HG03575 (cell line): Measurements from ENCODE around the gene LRIG1.

Source experiments
- ATAC-seq: cut with Tn5 transposase; IDR thresholded peaks from one replicate; pipeline ENCODE4 v1.9.1; 2021; ENCODE audit not compliant: unreplicated experiment, insufficient number of reproducible peaks, low FRiP score; ENCODE audit errors: extremely low read depth

Gene LRIG1

DNA sequence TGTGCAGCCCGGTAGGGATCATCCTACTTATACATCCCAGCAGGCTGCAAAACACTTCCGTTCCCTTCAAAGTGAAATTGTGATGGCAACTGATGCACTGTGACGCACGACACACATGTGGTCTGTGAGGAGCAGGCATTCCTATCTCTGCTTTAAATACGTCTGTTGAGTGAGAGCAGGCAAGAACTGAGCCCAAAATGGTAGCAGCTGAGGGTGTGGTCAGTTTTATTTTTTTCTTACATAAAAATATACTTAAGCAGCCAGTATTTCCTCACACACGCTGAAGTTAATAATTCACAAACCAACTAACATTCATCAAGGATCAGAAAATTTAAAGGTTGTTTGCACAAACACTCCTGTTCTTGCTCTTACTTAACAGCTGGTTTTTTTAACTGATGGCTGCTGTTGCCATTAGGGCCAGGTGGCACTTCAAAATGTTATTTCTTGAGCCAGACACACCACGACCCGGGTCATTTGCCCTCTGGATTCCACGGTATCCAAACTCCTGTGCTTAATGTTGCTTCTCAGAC is 23.9 kb downstream of the LRIG1 start:
- no peak for ATAC-seq

DNA sequence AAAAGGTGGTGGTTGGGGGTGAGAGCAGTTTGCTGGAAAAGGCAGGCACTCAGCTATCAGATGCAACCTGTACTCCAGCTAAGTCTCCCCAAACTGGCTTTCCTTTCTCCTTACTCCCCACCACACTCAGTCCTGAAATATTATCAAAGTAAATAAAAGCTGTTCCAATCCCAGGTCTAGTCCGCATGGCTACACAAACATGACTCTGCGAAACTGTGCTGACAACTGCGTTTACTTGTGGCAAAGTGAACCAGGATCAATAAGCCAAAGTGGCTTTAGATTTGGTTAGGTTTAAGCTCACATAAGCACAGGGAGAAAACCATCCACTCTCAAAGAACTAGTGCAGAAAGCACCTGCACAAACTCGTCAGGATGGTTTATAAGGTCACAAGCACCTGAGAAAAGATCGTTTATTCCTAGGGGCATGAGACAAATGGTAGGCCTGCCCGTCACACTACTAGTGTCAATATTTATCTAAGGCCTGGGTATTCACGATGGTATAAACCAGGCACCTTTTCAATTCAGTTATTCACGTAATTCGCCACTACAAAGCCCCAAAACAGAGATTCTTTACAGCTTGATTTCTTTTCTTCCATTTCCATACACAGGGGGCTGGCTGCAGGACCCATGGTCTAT is 25.3 kb downstream of the LRIG1 start:
- no peak for ATAC-seq

DNA sequence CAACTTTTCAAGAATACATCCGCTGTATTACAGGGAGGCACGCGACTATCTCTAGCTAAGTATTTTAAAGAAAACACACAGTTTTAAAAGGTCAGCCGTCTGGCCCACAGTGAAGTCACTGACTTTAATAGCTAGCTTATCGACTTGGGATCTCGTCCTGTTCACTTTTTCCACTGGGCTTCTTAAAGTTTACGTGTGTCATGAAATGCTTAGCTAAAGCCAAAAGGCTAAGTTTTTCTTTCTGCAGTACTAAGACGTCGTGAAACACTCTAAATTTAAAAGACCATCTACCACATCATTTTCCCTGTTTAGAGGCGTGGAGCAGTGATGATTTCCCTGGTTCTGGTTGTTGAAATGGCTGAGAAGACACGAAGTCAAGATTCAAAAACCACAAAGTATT is 27.1 kb downstream of the LRIG1 start:
- no peak for ATAC-seq

DNA sequence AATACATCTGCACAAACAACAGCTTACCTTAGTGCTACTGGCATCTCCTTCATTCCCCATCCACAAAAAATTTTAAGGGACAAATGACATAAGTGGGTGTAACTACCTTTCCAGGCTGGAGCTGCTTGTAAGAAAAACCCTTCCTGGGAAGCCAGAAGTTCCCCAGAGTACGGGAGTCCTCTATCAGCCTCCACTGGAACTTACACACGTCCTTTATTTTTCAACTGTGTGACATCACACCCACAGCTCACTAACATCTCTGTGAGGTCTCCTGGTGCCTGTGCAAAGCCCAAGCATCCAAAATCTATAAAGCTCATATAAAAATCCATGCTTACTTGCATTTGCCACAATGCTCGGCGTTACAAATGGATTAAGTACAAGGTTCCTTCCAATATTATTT is 27.6 kb downstream of the LRIG1 start:
- no peak for ATAC-seq

DNA sequence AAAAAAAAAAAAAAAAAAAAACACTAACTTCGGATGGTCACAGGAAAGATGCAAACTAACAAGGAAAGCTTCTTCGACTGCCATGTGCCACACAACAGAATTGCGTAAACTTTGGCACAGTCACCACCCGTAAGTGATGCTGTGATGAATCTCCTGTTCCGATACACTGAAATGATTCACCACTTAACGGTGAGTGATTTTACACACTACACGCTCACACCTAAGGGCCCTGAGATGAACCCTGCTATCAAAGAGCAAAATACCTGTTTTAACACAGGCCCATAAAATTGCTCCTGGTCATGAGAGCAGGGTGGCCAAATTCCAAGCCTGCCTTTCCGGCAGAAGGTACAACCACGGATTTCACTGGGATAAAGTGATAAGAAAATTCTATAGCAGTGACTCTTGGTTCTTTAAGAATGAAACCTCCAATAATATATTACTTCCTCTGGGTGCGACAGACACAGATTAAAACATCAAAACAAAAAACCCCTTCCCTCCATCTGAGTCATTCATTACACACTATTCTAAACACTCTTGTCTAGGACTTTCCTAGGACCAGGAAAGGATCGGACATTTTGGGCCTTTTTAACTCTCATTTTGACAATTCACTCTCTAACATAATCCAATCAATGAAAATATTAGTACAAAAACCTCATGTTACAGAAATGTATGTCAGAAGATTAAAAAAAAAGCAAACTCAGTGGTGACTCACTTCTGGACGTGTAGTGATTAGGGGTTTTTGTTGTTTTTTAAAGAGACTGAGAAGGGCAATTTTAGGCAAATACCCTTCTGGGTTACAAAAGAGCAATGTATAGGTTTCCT is 28.3 kb downstream of the LRIG1 start:
- peak; percentile 34 for ATAC-seq

DNA sequence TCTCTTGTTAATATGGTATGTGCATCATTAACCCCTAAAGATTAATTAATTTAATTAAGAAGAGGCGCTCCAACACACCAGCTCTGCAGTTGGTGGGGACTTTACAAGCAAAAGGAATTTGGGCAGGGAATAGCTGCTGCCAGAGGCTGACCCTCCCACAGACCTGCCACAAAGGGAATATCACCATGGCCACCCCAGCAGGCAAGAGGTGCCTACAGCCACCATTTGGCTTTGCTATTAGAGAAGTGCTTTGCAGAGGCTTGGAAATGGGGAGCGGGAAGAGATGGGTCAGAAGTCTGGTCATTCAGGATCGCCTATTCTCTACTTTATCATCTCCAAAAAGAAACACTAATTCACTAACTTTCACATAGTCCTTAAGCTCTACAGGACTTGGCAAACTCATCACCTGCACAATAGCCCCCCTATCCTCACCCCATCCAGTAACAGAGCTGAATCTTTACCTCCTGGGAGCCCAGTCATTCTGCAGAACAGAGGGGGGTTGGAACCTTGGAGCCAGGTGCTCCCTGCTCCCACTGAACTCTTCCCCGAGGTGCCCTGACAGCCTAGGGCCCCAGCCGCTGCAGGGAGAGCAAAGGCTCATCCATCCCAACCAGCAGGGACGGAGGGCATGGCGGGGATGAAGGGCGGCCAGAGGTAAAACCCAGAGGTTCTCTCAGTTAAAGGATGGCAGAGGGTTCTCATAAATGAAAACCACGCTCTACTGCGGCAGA is 29.7 kb downstream of the LRIG1 start:
- no peak for ATAC-seq

DNA sequence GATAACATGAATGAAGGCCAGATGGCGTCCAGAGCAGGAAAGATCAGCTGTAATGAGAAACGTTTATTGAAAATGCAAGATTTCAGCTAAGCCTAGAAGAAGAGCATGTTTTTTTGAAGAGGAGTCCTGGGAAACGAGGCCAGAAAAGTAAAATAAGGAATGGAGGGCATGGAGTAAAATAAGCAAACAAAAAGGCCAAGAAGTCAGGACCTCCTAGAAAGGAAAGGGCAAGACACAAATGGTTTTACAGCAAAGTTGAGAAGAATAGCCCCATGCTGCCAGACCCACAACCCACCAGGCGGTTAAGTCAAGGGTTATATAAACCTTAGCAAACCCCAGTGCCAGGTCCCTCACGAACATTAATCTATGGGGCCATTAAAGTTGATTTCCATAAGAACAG is 30.5 kb downstream of the LRIG1 start:
- ATAC-seq = no peak

DNA sequence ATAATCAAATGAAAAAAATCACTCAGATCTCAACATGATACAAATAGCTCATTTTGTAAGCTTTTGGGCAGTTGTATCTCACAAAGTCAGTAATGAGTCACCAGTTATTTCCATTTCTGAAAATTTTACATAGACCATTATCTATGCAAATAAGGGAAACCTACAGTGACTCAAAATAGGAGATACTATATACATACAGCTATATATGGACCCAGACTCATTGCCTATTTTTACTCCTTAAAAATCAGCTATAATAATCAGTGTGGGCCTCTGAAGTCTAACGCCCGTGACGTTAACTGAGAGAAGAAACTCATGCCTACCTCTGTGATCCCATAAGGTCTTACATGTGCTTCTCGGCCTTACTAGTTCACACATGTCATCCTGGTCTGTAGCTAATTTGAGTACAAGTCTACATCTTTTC is 31.6 kb downstream of the LRIG1 start:
- ATAC-seq = peak; percentile 64

DNA sequence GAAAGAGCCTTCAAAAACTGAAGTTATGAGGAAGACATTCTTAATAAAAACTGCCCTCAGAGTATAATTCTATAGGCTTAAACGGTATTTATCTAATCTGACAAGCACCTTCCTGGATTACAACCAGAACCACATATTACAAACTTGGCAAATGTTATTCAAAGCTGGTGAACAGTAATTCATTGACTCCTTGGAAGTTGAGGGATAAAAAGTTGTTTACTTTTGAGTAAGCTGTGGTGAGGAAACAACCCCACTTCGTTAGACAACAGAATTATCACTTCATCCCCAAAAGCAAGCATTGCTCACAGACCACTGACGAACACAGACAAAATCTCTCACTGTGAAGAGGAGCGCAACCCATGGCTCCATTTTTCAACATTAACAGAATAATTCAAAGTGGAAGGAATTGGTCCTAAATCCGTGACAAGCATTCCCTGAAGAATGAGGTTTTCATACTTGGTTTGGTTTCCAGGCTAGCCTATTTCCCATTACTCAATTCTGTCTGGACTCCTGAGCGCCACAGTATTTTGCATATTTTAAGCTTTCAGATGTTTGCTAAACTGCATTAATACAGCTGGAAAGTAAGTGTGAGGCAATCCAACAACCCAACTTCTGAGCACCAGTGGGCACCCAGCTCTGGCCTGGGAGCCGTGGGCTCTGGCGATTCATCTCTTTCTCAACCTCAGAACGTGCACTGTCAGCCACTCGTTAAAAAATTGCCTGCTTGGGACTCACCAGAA is 32.7 kb downstream of the LRIG1 start:
- ATAC-seq = no peak

DNA sequence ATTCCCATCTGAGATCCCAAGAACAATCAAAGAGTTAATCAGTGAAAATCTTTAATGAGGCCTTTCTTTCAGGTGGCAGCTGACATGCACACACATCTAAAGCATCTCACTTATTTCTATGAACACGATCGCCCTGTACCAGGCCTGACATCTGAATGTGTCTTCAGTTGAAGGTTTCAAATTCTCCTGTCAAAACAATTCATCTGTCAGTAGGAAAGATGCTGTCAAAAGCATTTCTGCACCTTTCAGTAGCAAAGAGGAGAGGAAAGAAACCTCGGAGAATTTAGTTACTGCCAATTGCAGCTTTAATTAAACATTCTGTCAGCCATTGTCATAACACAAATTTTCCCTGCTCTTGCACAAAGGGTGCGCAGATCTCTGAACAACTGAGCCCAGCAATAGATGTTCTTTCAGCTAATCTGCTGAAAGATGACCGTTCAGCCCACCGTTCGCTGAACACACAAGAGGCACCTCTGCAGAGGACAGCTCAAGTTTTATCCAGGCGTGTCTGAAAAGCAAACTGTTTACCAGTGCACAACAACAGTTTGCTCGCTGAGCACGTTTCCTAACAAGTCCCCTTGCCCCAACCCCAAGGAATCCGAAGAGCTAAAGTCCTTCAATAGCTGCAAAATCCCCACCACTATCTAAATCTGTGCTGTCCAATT is 34.1 kb downstream of the LRIG1 start:
- no peak for ATAC-seq

DNA sequence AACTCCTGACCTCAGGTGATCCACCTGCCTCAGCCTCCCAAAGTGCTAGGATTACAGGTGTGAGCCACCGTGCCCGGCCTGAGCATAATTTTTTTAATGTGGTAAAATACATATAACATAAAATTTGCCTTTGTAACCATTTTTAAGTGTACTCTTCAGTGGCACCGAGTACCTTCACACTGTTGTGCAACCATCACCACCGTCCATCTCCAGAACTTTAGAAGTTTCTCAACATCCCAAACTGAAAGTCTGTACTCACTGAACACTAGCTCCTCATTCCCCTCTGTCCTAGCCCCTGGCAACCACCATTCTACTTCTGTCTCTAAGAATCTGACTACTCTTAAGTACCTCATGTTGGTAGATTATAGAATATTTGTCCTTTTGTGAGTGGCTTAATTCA is 35.2 kb downstream of the LRIG1 start:
- ATAC-seq = no peak

DNA sequence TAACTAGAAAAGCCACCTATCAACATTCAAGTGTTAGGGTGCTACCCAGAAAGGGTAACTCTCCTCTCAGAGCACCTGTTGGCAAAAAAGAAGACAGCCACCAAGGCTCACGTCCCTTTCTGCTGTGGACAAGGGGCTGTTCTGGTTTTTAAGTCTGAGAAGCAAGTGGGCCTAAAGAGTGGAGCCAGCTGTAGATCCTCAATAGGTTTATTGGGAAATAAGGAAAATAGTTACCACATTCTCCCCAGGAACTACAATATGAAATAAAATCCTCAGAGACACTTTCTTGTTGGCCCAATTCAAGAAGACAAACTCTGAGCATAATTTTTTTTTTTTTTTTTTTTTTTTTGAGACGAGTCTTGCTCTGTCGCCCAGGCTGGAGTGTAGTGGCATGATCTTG is 35.8 kb downstream of the LRIG1 start:
- no peak for ATAC-seq

DNA sequence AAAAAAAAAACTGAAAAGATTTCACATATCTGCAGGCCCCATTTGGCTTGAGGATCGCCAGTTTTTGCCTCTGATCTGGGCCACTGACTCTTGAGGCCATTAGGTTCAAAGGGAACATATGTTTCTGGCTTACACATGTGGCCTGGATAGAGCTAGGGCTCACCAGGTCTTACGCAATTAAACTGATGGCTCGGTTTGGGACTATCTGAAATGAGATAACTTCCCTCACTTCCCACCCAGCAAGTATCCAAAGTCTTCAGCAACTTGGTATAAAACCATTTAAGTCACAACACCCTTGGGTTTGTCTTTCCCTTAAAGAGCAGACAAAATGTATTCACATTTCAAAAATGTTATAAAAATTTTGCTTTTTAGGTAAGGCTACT is 36.3 kb downstream of the LRIG1 start:
- no peak for ATAC-seq

DNA sequence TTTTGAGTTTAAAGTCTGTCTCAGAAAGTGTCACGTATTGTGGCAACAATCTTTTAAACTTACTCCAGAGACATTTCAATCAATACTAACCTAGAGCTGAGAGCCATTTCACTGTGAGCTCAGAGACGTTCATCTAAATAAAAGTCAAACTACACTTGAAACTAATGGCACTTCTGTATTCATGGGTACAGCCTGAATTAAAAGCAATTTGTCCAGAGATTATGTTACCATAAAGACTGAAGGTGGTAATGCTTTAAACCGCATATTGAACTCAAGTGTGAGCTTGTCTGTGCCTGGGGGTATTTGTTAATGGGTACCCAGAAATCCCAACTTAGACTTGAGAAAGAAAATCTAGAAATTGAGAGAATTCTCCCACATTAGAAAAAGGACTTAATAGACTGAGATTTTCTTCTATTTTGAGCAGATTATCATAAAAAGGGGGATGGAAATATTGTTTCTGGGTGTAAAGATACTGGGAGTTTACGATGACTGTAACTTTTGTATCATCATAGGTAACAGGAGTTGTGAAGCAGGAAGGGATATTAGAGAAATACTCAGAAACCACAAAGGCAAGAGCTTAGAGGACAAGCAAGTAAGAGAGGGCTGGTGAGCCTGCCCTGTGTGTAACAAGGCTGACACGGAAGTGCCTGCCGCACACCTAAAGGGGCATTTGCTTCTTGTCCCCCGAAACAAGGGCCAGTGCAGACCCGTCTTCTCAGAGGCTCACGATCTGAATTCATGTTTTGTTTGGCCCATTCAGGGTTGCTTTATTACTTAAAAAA is 36.9 kb downstream of the LRIG1 start:
- ATAC-seq = no peak

DNA sequence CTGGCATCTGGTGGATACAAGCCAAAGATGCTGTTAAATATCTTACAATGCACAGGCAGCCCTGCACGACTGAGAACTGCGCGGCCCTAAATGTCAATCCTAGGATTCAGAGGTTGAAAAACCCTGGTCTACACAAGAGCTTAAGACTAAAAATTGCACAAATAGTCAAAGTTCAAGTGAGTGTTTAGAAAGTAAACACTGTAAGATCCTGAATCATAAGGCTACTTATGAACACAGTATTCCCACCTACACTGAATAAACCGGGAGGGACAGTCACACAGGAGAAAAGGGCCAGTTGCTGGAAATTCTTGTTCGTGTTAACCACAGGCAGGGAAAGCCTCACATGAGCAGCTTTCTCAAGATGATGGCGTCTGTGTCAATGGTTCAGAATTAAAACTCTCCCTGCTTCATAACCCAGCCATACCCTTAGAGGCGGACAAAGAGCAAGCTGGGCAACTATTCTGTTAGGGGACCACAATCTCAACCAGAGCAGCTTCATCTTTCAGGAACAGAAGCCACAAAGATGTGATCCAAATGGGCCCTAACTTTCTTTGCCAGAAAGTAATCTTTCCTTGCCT is 37.7 kb downstream of the LRIG1 start:
- ATAC-seq = no peak

DNA sequence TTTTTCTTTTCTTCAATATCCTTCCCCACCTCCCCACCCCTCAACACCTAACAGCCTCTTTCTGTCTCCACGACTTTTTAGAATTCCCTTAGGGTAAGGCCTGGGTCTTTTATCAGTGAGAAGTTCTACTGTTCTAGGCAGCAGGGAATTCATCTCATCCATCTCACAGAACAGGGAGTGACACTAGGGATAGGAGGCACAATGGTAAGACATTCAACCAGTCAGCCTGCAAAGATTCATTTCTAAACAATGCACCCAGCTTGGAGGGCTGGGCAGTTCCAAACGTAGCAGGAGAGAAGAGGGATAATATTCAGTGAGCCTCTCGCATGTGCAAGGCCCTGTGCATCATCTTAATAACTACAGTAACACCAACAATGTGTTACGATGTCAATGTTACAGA is 43.6 kb downstream of the LRIG1 start:
- no peak for ATAC-seq

DNA sequence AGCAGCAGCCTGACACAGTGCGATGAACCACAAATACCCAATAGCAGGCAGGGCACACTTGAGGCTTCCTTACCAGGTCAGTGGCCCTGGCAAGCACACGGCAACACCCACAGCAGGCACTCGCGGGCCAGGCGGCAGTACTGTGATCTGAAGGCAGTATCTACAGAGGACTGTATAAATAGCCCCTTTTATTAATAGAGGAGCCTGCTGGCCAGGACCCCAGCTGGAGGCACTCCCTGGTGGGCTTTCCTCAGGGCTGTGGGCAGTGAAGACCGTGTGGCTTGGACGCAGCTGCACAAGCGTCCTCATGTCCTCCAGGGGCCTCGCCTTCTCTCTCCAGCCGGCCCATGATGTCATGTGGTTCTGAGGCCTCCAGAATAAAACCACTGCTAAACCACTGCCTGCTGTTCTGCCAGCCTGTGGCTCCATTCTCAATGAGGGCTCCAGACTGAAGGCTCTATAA is 44.1 kb downstream of the LRIG1 start:
- ATAC-seq = no peak

DNA sequence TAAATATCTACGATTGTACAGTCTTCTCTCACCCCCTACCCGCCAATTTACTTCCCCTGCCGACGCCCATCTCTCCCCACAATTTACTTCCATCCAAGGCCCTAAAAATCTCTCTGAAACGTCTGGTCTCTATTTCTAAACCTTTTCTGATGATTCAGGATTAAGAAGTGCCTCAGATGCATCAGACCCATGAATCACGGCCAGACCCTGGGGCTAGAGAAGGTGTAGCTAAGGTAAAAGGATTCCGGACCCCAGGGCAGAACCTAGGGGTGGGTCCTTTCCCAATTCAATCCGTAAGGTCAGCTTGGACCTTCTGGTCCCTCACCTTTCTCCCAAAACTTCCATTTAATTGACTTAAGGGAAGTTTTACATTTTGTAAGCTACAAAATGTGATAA is 46.4 kb downstream of the LRIG1 start:
- ATAC-seq = no peak
